Karpas-422 (cell line): ENCODE results near the gene SIX3. TPM values are rescaled to one million over a fixed set of nuclear protein-coding genes. Genes with fewer than 3 reads are reported as not detected.
A peak's percentile ranks its signal among the peaks of the same experiment; 100 is the strongest.

ENCODE experiments used
- DNase-seq: peaks from one replicate; pipeline ENCODE4 v3.0.0-alpha.2; 2015
- H2AFZ ChIP-seq: fragments of 200-600 bp; sonication (generic); 2 replicates; pipeline ENCODE4 v1.6.1; 2014; ENCODE audit warnings: antibody characterized with exemption, low read length, mixed read lengths
- H3K27ac ChIP-seq: fragments of 200-600 bp; sonication (generic); 2 replicates; pipeline ENCODE4 v1.5.1; 2014; ENCODE audit warnings: mild to moderate bottlenecking, low read length, moderate library complexity
- H3K27me3 ChIP-seq: fragments of 200-600 bp; sonication (generic); 2 replicates; pipeline ENCODE4 v1.6.1; 2014; ENCODE audit warnings: low read length, mixed read lengths
- H3K36me3 ChIP-seq: fragments of 200-600 bp; sonication (generic); 2 replicates; pipeline ENCODE4 v1.6.1; 2014; ENCODE audit warnings: low read length, mixed read lengths; ENCODE audit not compliant: insufficient read depth
- H3K4me1 ChIP-seq: fragments of 200-600 bp; sonication (generic); 2 replicates; pipeline ENCODE4 v1.6.1; 2014; ENCODE audit warnings: mild to moderate bottlenecking, low read length, mixed read lengths
- H3K4me2 ChIP-seq: fragments of 200-600 bp; sonication (generic); 2 replicates; pipeline ENCODE4 v1.6.1; 2014; ENCODE audit warnings: low read length, low read depth, mild to moderate bottlenecking; ENCODE audit not compliant: poor library complexity, severe bottlenecking
- H3K4me3 ChIP-seq: fragments of 200-600 bp; sonication (generic); 2 replicates; pipeline ENCODE4 v1.5.1; 2014; ENCODE audit warnings: mild to moderate bottlenecking, antibody characterized with exemption, low read length, mixed read lengths
- H3K79me2 ChIP-seq: fragments of 200-600 bp; sonication (generic); 2 replicates; pipeline ENCODE4 v1.6.1; 2014; ENCODE audit warnings: mild to moderate bottlenecking, low read length, mixed read lengths
- H3K9ac ChIP-seq: fragments of 200-600 bp; sonication (generic); 2 replicates; pipeline ENCODE4 v1.6.0; 2014; ENCODE audit warnings: low read length
- H3K9me2 ChIP-seq: fragments of 200-600 bp; sonication (generic), shearing (Covaris generic); replicated peaks from 2 replicates; pipeline ENCODE4 v1.6.0; 2014; ENCODE audit warnings: mild to moderate bottlenecking, low read length, moderate library complexity; ENCODE audit not compliant: insufficient read depth
- H3K9me3 ChIP-seq: fragments of 300-700, 200-600 bp; sonication (generic); 2 replicates; pipeline ENCODE4 v1.6.1; 2014; ENCODE audit warnings: low read length, mixed read lengths
- H4K20me1 ChIP-seq: fragments of 200-600 bp; sonication (generic); 2 replicates; pipeline ENCODE4 v1.6.1; 2014; ENCODE audit warnings: mild to moderate bottlenecking, antibody characterized with exemption, low read length, low read depth; ENCODE audit not compliant: insufficient read depth
- total RNA-seq: library from RNA; depleted of rRNA; stranded (reverse); fragments of >200 nt; shearing (Covaris generic); gene quantifications from 2 replicates; pipeline ENCODE4 v1.2.3, GENCODE V29; 2014; ENCODE audit warnings: low replicate concordance

The SIX3 gene
- total RNA-seq, 1 experiment from 2014 or later: not detected

- Histone ChIP-seq H3K4me1 (peaks cover 8% of the 10 kb centered on the region), H3K9me3 (no peaks in the 10 kb centered on the region), H3K27me3 (no peaks in the 10 kb centered on the region), H3K9ac (no peak overlapping the region), H3K79me2 (no peaks in the 10 kb centered on the region), H2AFZ (peak overlapping the region; percentile 81; the same call in 1 of the 2 replicates), H3K27ac (no peak overlapping the region), H3K36me3 (no peaks in the 10 kb centered on the region), H3K4me2 (peak overlapping the region; percentile 61), H4K20me1 (no peaks in the 10 kb centered on the region), H3K9me2 (no peaks in the 10 kb centered on the region), H3K4me3 (no peak overlapping the region)
- DNase-seq: peak; percentile 90
These were observed 14.3 kb downstream of the SIX3 start for GRCh38 chr2:44955593-44956392.

GRCh38 chr2:44956843-44957242 is 15.3 kb downstream of the SIX3 start:
- Histone ChIP-seq H3K4me1 (peaks cover 8% of the 10 kb centered on the region), H3K9me3 (no peaks in the 10 kb centered on the region), H4K20me1 (no peaks in the 10 kb centered on the region), H3K27me3 (no peaks in the 10 kb centered on the region), H3K9me2 (no peaks in the 10 kb centered on the region), H3K36me3 (no peaks in the 10 kb centered on the region), H3K4me2 (no peak overlapping the region), H3K79me2 (no peaks in the 10 kb centered on the region), H3K9ac (no peak overlapping the region), H3K27ac (no peak overlapping the region), H3K4me3 (no peak overlapping the region), H2AFZ (no peak overlapping the region)
- DNase-seq: no peak

GRCh38 chr2:44957656-44958327 is 16.3 kb downstream of the SIX3 start:
- Histone ChIP-seq H3K36me3 (no peaks in the 10 kb centered on the region), H2AFZ (no peak overlapping the region), H3K27me3 (no peaks in the 10 kb centered on the region)

GRCh38 chr2:44959855-44960254 is 18.4 kb downstream of the SIX3 start:
- no peak overlapping the region for H2AFZ ChIP-seq
- H3K27me3 ChIP-seq: no peaks in the 10 kb centered on the region
- no peak overlapping the region for H3K27ac ChIP-seq
- H3K79me2 ChIP-seq: no peaks in the 10 kb centered on the region
- H3K4me1 ChIP-seq: peaks cover 8% of the 10 kb centered on the region
- no peak overlapping the region for H3K4me3 ChIP-seq
- no peak overlapping the region for H3K4me2 ChIP-seq
- H3K36me3 ChIP-seq: no peaks in the 10 kb centered on the region
- no peaks in the 10 kb centered on the region for H3K9me2 ChIP-seq
- H3K9me3 ChIP-seq: no peaks in the 10 kb centered on the region
- DNase-seq: no peak
- H4K20me1 ChIP-seq: no peaks in the 10 kb centered on the region
- no peak overlapping the region for H3K9ac ChIP-seq

More at GRCh38 chr2:44957656-44958327, 16.3 kb downstream of the SIX3 start:
- Histone ChIP-seq H3K9me2 (no peaks in the 10 kb centered on the region), H3K27ac (no peak overlapping the region), H3K9me3 (no peaks in the 10 kb centered on the region), H3K79me2 (no peaks in the 10 kb centered on the region), H3K9ac (no peak overlapping the region), H4K20me1 (no peaks in the 10 kb centered on the region), H3K4me3 (no peak overlapping the region), H3K4me1 (peaks cover 8% of the 10 kb centered on the region), H3K4me2 (no peak overlapping the region)
- DNase-seq: no peak

- Histone ChIP-seq H3K4me3 (no peak overlapping the region), H3K79me2 (no peaks in the 10 kb centered on the region), H3K4me2 (no peak overlapping the region), H3K36me3 (no peaks in the 10 kb centered on the region), H3K4me1 (peaks cover 3% of the 10 kb centered on the region), H3K9ac (no peak overlapping the region), H3K27me3 (no peaks in the 10 kb centered on the region), H4K20me1 (no peaks in the 10 kb centered on the region), H2AFZ (no peak overlapping the region), H3K9me2 (no peaks in the 10 kb centered on the region), H3K9me3 (no peaks in the 10 kb centered on the region), H3K27ac (no peak overlapping the region)
- no peak for DNase-seq
These were observed 19.4 kb downstream of the SIX3 start for GRCh38 chr2:44960871-44961270.

- no peaks in the 10 kb centered on the region for H3K9me3 ChIP-seq
- H3K9ac ChIP-seq: no peak overlapping the region
- no peaks in the 10 kb centered on the region for H4K20me1 ChIP-seq
- DNase-seq: no peak
- H3K79me2 ChIP-seq: no peaks in the 10 kb centered on the region
- H3K4me1 ChIP-seq: no peaks in the 10 kb centered on the region
- no peaks in the 10 kb centered on the region for H3K27me3 ChIP-seq
- H3K27ac ChIP-seq: no peak overlapping the region
- no peaks in the 10 kb centered on the region for H3K36me3 ChIP-seq
- H3K9me2 ChIP-seq: no peaks in the 10 kb centered on the region
- H2AFZ ChIP-seq: no peak overlapping the region
- H3K4me2 ChIP-seq: no peak overlapping the region
- H3K4me3 ChIP-seq: no peak overlapping the region
These were observed 20.7 kb downstream of the SIX3 start for GRCh38 chr2:44962176-44962695.

- no peak overlapping the region for H3K27ac ChIP-seq
- no peak overlapping the region for H3K4me2 ChIP-seq
- no peaks in the 10 kb centered on the region for H3K27me3 ChIP-seq
- no peak overlapping the region for H3K4me3 ChIP-seq
- no peaks in the 10 kb centered on the region for H3K9me2 ChIP-seq
- H3K79me2 ChIP-seq: no peaks in the 10 kb centered on the region
- no peak overlapping the region for H2AFZ ChIP-seq
- H3K9ac ChIP-seq: no peak overlapping the region
- H3K9me3 ChIP-seq: no peaks in the 10 kb centered on the region
- no peaks in the 10 kb centered on the region for H4K20me1 ChIP-seq
- DNase-seq: peak; percentile 61
- no peaks in the 10 kb centered on the region for H3K36me3 ChIP-seq
- H3K4me1 ChIP-seq: no peaks in the 10 kb centered on the region
These were observed 23.3 kb downstream of the SIX3 start for GRCh38 chr2:44964752-44965236.

- Histone ChIP-seq H3K9me3 (no peaks in the 10 kb centered on the region), H4K20me1 (no peaks in the 10 kb centered on the region), H3K79me2 (no peaks in the 10 kb centered on the region), H3K9ac (no peak overlapping the region), H3K9me2 (no peaks in the 10 kb centered on the region), H3K36me3 (no peaks in the 10 kb centered on the region), H2AFZ (no peak overlapping the region), H3K27ac (no peak overlapping the region), H3K4me1 (no peaks in the 10 kb centered on the region), H3K27me3 (no peaks in the 10 kb centered on the region), H3K4me3 (no peak overlapping the region), H3K4me2 (no peak overlapping the region)
- no peak for DNase-seq
These were observed 24.2 kb downstream of the SIX3 start for GRCh38 chr2:44965684-44966083.
